OCI-LY1 (cell line): ENCODE data around the gene SAMD11.
"Not testable (repeated sequence)": the region's sequence is repeated elsewhere in the genome, so short reads cannot be mapped to it uniquely, and the experiment has no call there.

Source experiments
- H2AFZ ChIP-seq: fragments of 200-600 bp; sonication (generic), shearing (Covaris generic); 2 replicates; pipeline ENCODE4 v1.6.0; 2014; ENCODE audit warnings: antibody characterized with exemption, mild to moderate bottlenecking, low read length
- H3F3A ChIP-seq: fragments of 200-600 bp; sonication (generic), shearing (Covaris generic); 2 replicates; pipeline ENCODE4 v1.6.0; 2014; ENCODE audit warnings: mild to moderate bottlenecking, antibody characterized with exemption, low read length, moderate library complexity; ENCODE audit not compliant: insufficient read depth
- H3K27ac ChIP-seq: fragments of 200-600 bp; sonication (generic); 2 replicates; pipeline ENCODE4 v1.5.1; 2014; ENCODE audit warnings: low read length, mixed run types, mild to moderate bottlenecking, low read depth; ENCODE audit not compliant: poor library complexity, severe bottlenecking
- H3K27me3 ChIP-seq: fragments of 200-600 bp; sonication (generic); 2 replicates; pipeline ENCODE4 v1.6.0; 2014; ENCODE audit warnings: antibody characterized with exemption, mild to moderate bottlenecking, low read length, moderate library complexity; ENCODE audit not compliant: insufficient read depth
- H3K36me3 ChIP-seq: fragments of 200-600 bp; sonication (generic); 2 replicates; pipeline ENCODE4 v1.6.1; 2014; ENCODE audit warnings: mild to moderate bottlenecking, antibody characterized with exemption, low read length, moderate library complexity, mixed read lengths; ENCODE audit not compliant: insufficient read depth
- H3K4me1 ChIP-seq: fragments of 200-600 bp; sonication (generic); 2 replicates; pipeline ENCODE4 v1.5.1; 2014; ENCODE audit warnings: mild to moderate bottlenecking, low read length, moderate library complexity; ENCODE audit not compliant: insufficient read depth, severe bottlenecking
- H3K4me2 ChIP-seq: fragments of 200-600 bp; sonication (generic), shearing (Covaris generic); 2 replicates; pipeline ENCODE4 v1.6.1; 2014; ENCODE audit warnings: low read length
- H3K4me3 ChIP-seq: fragments of 200-600 bp; sonication (generic); 2 replicates; pipeline ENCODE4 v1.5.1; 2014; ENCODE audit warnings: low read length, low read depth, mild to moderate bottlenecking, mixed read lengths; ENCODE audit not compliant: poor library complexity, severe bottlenecking
- H3K79me2 ChIP-seq: fragments of 200-600 bp; shearing (Covaris generic); 2 replicates; pipeline ENCODE4 v1.6.1; 2016; ENCODE audit warnings: mixed run types, low read length, mixed read lengths; ENCODE audit not compliant: insufficient read depth
- H3K9ac ChIP-seq: fragments of 200-600 bp; sonication (generic), shearing (Covaris generic); 2 replicates; pipeline ENCODE4 v1.6.1; 2014; ENCODE audit warnings: mild to moderate bottlenecking, low read length, mixed read lengths
- H3K9me2 ChIP-seq: fragments of 200-600 bp; sonication (generic), shearing (Covaris generic); 2 replicates; pipeline ENCODE4 v1.6.1; 2014; ENCODE audit warnings: low read depth, mild to moderate bottlenecking, low read length, mixed read lengths
- H3K9me3 ChIP-seq: fragments of 200-600 bp; shearing (Covaris generic); 2 replicates; pipeline ENCODE4 v1.6.1; 2014; ENCODE audit warnings: low read length, mixed read lengths
- H4K20me1 ChIP-seq: fragments of 200-600 bp; sonication (generic), shearing (Covaris generic); 2 replicates; pipeline ENCODE4 v1.6.0; 2016; ENCODE audit warnings: mild to moderate bottlenecking, low read length; ENCODE audit not compliant: insufficient read depth
- EZH2 ChIP-seq: fragments of 200-600 bp; sonication (generic), shearing (Covaris generic); IDR thresholded peaks from 2 replicates; pipeline ENCODE4 v1.8.0; 2017; ENCODE audit warnings: borderline replicate concordance, mixed run types, mild to moderate bottlenecking, antibody characterized with exemption, low read length, moderate library complexity, mixed read lengths
- TF ChIP-seq, protein P1 (sequence below): fragments of 200-600 bp; sonication (generic), shearing (Covaris generic); IDR thresholded peaks from 2 replicates; pipeline ENCODE4 v1.5.1; 2017; ENCODE audit warnings: mild to moderate bottlenecking, antibody characterized with exemption, low read length, moderate library complexity, mixed read lengths

The SAMD11 gene

GRCh38 chr1:984476-984814 lies 60.7 kb downstream of the SAMD11 start:
- H3K27me3 ChIP-seq, result peaks cover 6% of the 10 kb centered on the region; the same call in 1 of the 2 replicates
- no peak overlapping the region for H2AFZ ChIP-seq
- no peak overlapping the region for H3K9ac ChIP-seq
- no peaks in the 10 kb centered on the region for H3K9me3 ChIP-seq
- H3F3A ChIP-seq, result no peaks in the 10 kb centered on the region
- H3K4me3 ChIP-seq, result no peak overlapping the region
- no peaks in the 10 kb centered on the region for H4K20me1 ChIP-seq
- no peaks in the 10 kb centered on the region for H3K36me3 ChIP-seq
- no peaks in the 10 kb centered on the region for H3K79me2 ChIP-seq
- no peaks in the 10 kb centered on the region for H3K4me1 ChIP-seq
- no peak for TF ChIP-seq EZH2
- TF ChIP-seq, protein P1, sequence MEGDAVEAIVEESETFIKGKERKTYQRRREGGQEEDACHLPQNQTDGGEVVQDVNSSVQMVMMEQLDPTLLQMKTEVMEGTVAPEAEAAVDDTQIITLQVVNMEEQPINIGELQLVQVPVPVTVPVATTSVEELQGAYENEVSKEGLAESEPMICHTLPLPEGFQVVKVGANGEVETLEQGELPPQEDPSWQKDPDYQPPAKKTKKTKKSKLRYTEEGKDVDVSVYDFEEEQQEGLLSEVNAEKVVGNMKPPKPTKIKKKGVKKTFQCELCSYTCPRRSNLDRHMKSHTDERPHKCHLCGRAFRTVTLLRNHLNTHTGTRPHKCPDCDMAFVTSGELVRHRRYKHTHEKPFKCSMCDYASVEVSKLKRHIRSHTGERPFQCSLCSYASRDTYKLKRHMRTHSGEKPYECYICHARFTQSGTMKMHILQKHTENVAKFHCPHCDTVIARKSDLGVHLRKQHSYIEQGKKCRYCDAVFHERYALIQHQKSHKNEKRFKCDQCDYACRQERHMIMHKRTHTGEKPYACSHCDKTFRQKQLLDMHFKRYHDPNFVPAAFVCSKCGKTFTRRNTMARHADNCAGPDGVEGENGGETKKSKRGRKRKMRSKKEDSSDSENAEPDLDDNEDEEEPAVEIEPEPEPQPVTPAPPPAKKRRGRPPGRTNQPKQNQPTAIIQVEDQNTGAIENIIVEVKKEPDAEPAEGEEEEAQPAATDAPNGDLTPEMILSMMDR, result no peak
- no peaks in the 10 kb centered on the region for H3K9me2 ChIP-seq
- no peak overlapping the region for H3K27ac ChIP-seq
- H3K4me2 ChIP-seq, result no peak overlapping the region

GRCh38 chr1:985126-985525 lies 61.4 kb downstream of the SAMD11 start:
- Histone ChIP-seq H3K27ac (no peak overlapping the region), H3K4me2 (no peak overlapping the region), H3K79me2 (no peaks in the 10 kb centered on the region), H3K36me3 (no peaks in the 10 kb centered on the region), H3K9ac (no peak overlapping the region), H3K9me2 (no peaks in the 10 kb centered on the region), H3K27me3 (peaks cover 10% of the 10 kb centered on the region; the same call in 1 of the 2 replicates), H3K9me3 (no peaks in the 10 kb centered on the region), H4K20me1 (no peaks in the 10 kb centered on the region), H3K4me3 (no peak overlapping the region), H3K4me1 (no peaks in the 10 kb centered on the region), H3F3A (no peaks in the 10 kb centered on the region), H2AFZ (no peak overlapping the region)
- TF ChIP-seq EZH2, result no peak
- TF ChIP-seq, protein P1, result no peak

- H3K9me3 ChIP-seq, H3K9me2 ChIP-seq, H3K36me3 ChIP-seq, H3K4me3 ChIP-seq, H3K27me3 ChIP-seq, H3K9ac ChIP-seq, H3K79me2 ChIP-seq, H3K27ac ChIP-seq, H3K4me2 ChIP-seq, H4K20me1 ChIP-seq, H3K4me1 ChIP-seq, H3F3A ChIP-seq, H2AFZ ChIP-seq: not testable (repeated sequence)
Measured at GRCh38 chr1:988061-988460, 64.3 kb downstream of the SAMD11 start.

DNA sequence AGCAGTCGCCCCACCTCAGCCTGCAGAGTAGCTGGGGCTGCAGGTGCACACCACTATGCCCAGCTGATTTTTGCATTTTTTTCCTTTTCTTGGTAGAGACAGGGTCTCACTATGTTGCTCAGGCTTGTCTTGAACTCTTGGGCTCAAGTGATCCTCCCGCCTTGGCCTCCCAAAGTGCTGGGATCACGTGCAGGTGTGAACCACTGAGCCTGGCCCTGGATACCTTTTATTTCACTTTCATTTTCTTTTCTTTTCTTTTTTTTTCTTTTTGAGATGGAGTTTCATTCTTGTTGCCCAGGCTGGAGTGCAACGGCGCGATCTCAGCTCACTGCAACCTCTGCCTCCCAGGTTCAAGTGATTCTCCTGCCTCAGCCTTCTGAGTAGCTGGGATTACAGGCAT lies 67.6 kb downstream of the SAMD11 start:
- not testable (repeated sequence) for H3K9me2 ChIP-seq, H3K27me3 ChIP-seq

More for the DNA sequence above, 67.6 kb downstream of the SAMD11 start:
- not testable (repeated sequence) for H2AFZ ChIP-seq, H3K4me3 ChIP-seq, H3K4me2 ChIP-seq, H3K4me1 ChIP-seq, H3F3A ChIP-seq, H3K79me2 ChIP-seq, H4K20me1 ChIP-seq, H3K27ac ChIP-seq, H3K36me3 ChIP-seq, H3K9ac ChIP-seq, H3K9me3 ChIP-seq
